ENCODE results near the gene OTOF. TPM values are rescaled to one million over a fixed set of nuclear protein-coding genes. Genes with fewer than 3 reads are reported as not detected.

OTOF gene
- total RNA-seq, 1 experiment from 2014 or later = 0.14 TPM

DNA sequence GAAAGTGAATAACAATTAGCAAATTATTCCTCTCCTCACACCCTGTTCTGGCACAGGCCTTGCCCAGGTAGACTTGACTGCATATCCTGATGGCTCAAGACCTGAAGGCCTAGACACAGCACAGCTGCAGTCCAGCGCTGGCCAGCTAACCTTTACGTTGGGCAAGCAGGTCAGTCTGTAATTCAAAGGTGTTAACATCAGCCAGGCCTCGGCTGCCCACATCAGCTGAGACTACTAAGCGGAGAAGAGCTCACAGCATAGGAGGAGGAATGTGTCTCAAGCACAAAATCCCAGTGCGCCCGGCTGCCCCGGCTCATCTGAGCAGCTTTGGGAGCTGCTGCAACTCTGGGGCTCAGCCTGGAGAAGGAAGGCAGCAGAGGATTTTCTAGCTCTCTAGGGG is 33.5 kb upstream of the OTOF start:
- Histone ChIP-seq H3K27me3 (ENCODE audit: control insufficient read depth, insufficient read depth, low read length) (no peaks in the 10 kb centered on the region), H3K36me3 (replicated peaks; ENCODE audit: control insufficient read depth, insufficient read depth, low read length) (no peaks in the 10 kb centered on the region), H3K4me3 (ENCODE audit: insufficient read depth, low read depth, low read length) (no peak overlapping the region)
- DNase-seq = no peak

DNA sequence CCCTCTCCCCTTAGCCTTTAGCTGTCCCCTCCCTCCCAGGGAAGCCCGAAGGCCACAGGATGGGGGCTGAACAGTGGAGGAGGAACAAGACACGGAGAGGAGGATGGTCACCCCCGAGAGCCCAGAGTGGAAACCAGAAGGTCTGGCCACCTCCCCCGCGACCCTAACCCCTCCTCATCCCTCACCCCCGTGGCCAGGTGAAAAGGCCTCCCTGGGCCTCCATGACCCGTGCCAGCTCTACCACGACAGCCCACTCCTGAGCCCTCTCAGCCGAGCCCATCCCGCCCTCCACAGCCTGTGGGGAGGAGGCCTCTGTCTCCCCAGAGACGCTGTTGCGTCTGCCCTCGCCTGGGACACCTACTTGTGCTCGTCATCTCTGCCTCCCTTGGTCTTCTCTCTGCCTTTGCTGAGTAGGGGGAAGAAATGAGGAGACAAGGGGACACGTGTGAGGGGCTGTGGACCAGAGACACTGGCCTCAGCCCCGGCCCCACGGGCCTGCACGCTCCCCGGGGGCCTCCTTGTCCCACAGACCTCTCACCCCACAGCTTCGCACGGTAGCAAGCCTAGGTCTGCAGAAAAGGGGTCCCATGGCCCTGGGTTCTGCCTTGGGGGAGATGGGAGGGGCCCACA is 32.5 kb upstream of the OTOF start:
- no peak for DNase-seq
- Histone ChIP-seq H3K36me3 (replicated peaks; ENCODE audit: control insufficient read depth, insufficient read depth, low read length) (no peaks in the 10 kb centered on the region), H3K4me3 (ENCODE audit: insufficient read depth, low read depth, low read length) (no peak overlapping the region), H3K27me3 (ENCODE audit: control insufficient read depth, insufficient read depth, low read length) (no peaks in the 10 kb centered on the region)

DNA sequence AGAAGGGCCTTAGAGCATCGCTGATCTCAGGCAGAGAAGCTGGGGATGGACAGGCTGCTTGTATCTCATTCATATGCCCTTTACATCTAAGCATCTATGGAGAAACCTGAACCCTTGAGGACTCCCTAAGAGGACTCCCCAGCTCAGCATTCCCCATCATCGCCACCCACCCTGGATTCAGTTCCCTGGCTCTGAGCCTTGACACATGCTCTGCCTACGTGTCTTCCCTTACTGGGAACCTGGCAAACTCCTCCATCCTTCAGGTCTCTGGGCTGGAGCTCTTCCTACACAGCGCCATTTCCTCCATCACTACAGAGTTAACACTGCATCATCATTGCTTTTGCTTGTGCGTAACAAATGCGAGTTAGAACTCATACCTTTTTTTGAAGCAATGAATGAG is 31.2 kb upstream of the OTOF start:
- H3K27me3 ChIP-seq (ENCODE audit: control insufficient read depth, insufficient read depth, low read length) = peaks cover 2% of the 10 kb centered on the region

GRCh38 chr2:26507932-26508331 is 30.0 kb upstream of the OTOF start:
- Histone ChIP-seq H3K27me3 (ENCODE audit: control insufficient read depth, insufficient read depth, low read length) (peaks cover 7% of the 10 kb centered on the region), H3K4me3 (ENCODE audit: insufficient read depth, low read depth, low read length) (no peak overlapping the region), H3K36me3 (replicated peaks; ENCODE audit: control insufficient read depth, insufficient read depth, low read length) (no peaks in the 10 kb centered on the region)
- DNase-seq = no peak

More for the DNA sequence above, 31.2 kb upstream of the OTOF start:
- Histone ChIP-seq H3K36me3 (replicated peaks; ENCODE audit: control insufficient read depth, insufficient read depth, low read length) (no peaks in the 10 kb centered on the region), H3K4me3 (ENCODE audit: insufficient read depth, low read depth, low read length) (no peak overlapping the region)
- DNase-seq = no peak

GRCh38 chr2:26507088-26507487 is 29.2 kb upstream of the OTOF start:
- H3K27me3 ChIP-seq (ENCODE audit: control insufficient read depth, insufficient read depth, low read length) = peaks cover 7% of the 10 kb centered on the region
- H3K36me3 ChIP-seq (replicated peaks; ENCODE audit: control insufficient read depth, insufficient read depth, low read length) = no peaks in the 10 kb centered on the region
- DNase-seq = no peak
- no peak overlapping the region for H3K4me3 ChIP-seq (ENCODE audit: insufficient read depth, low read depth, low read length)

GRCh38 chr2:26506279-26506678 is 28.4 kb upstream of the OTOF start:
- H3K27me3 ChIP-seq (ENCODE audit: control insufficient read depth, insufficient read depth, low read length) = peaks cover 7% of the 10 kb centered on the region

GRCh38 chr2:26504002-26504401 is 26.1 kb upstream of the OTOF start:
- H3K27me3 ChIP-seq (ENCODE audit: control insufficient read depth, insufficient read depth, low read length) = peaks cover 7% of the 10 kb centered on the region
- no peaks in the 10 kb centered on the region for H3K36me3 ChIP-seq (replicated peaks; ENCODE audit: control insufficient read depth, insufficient read depth, low read length)
- peak overlapping the region; percentile 44 for H3K4me3 ChIP-seq (ENCODE audit: insufficient read depth, low read depth, low read length)
- DNase-seq = no peak

More at GRCh38 chr2:26506279-26506678, 28.4 kb upstream of the OTOF start:
- H3K4me3 ChIP-seq (ENCODE audit: insufficient read depth, low read depth, low read length) = no peak overlapping the region
- DNase-seq = peak; percentile 53
- no peaks in the 10 kb centered on the region for H3K36me3 ChIP-seq (replicated peaks; ENCODE audit: control insufficient read depth, insufficient read depth, low read length)

GRCh38 chr2:26503231-26503880 is 25.4 kb upstream of the OTOF start:
- H3K27me3 ChIP-seq (ENCODE audit: control insufficient read depth, insufficient read depth, low read length) = peaks cover 7% of the 10 kb centered on the region
- H3K36me3 ChIP-seq (replicated peaks; ENCODE audit: control insufficient read depth, insufficient read depth, low read length) = no peaks in the 10 kb centered on the region
- DNase-seq = peak; percentile 99
- peak overlapping the region; percentile 44 for H3K4me3 ChIP-seq (ENCODE audit: insufficient read depth, low read depth, low read length)

DNA sequence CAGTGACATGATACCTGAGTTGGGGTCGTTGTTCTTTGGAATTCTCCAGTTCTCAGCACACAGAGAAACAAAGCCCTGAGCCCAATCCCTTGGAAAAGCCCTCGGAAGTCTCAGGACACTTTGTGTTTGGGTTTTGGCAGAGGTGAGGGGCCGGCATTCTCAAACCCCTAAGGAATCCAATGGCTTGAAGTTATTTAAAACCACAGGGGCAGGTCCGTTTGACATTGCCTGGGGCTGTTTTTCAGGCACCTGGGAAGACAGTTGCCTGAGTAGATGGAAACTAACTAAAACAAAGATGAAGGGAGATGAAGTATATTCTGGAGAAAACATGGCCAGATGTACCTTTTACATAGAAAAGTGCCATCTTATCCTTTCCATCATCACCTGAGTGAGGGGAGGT is 22.5 kb upstream of the OTOF start:
- H3K36me3 ChIP-seq (replicated peaks; ENCODE audit: control insufficient read depth, insufficient read depth, low read length) = no peaks in the 10 kb centered on the region
- no peak for DNase-seq
- peaks cover 7% of the 10 kb centered on the region for H3K27me3 ChIP-seq (ENCODE audit: control insufficient read depth, insufficient read depth, low read length)
- H3K4me3 ChIP-seq (ENCODE audit: insufficient read depth, low read depth, low read length) = no peak overlapping the region

DNA sequence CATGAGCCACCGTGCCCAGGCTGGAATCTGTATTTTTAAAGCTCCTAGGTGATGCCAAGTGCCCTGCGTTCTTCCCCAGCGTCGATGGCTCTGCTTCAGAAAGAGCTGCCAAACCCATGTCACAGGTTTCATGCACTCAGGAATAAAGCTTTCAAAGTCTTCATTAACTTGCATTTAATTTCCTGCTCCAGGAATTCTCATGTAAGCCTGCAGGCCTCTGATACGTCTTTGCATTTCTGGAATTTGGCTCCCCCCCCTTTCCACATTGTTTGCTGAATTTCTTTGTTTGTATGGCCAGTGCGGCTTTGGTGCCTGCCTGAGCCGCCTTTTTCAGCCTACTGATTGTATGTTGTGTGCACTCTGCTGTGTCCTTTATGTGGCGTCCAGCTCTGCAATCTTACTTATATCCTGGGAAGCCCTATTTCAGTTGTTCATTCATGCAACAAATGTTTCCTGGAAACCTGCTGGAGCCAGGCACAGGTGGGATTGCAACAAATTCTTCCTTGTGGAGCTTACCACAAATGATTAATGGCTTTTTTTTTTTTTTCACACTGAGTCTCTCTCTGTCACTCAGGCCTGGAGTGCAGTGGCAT is 17.9 kb upstream of the OTOF start:
- no peaks in the 10 kb centered on the region for H3K36me3 ChIP-seq (replicated peaks; ENCODE audit: control insufficient read depth, insufficient read depth, low read length)
- DNase-seq = peak; percentile 81
- no peak overlapping the region for H3K4me3 ChIP-seq (ENCODE audit: insufficient read depth, low read depth, low read length)
- no peaks in the 10 kb centered on the region for H3K27me3 ChIP-seq (ENCODE audit: control insufficient read depth, insufficient read depth, low read length)

GRCh38 chr2:26494891-26495290 is 17.0 kb upstream of the OTOF start:
- DNase-seq = no peak
- Histone ChIP-seq H3K36me3 (replicated peaks; ENCODE audit: control insufficient read depth, insufficient read depth, low read length) (no peaks in the 10 kb centered on the region), H3K27me3 (ENCODE audit: control insufficient read depth, insufficient read depth, low read length) (no peaks in the 10 kb centered on the region), H3K4me3 (ENCODE audit: insufficient read depth, low read depth, low read length) (no peak overlapping the region)

- Histone ChIP-seq H3K36me3 (replicated peaks; ENCODE audit: control insufficient read depth, insufficient read depth, low read length) (no peaks in the 10 kb centered on the region), H3K27me3 (ENCODE audit: control insufficient read depth, insufficient read depth, low read length) (no peaks in the 10 kb centered on the region), H3K4me3 (ENCODE audit: insufficient read depth, low read depth, low read length) (no peak overlapping the region)
- DNase-seq = no peak
Measured at GRCh38 chr2:26494199-26494598, 16.3 kb upstream of the OTOF start.

GRCh38 chr2:26493566-26493965 is 15.6 kb upstream of the OTOF start:
- DNase-seq = no peak
- Histone ChIP-seq H3K27me3 (ENCODE audit: control insufficient read depth, insufficient read depth, low read length) (no peaks in the 10 kb centered on the region), H3K36me3 (replicated peaks; ENCODE audit: control insufficient read depth, insufficient read depth, low read length) (no peaks in the 10 kb centered on the region), H3K4me3 (ENCODE audit: insufficient read depth, low read depth, low read length) (no peak overlapping the region)

DNA sequence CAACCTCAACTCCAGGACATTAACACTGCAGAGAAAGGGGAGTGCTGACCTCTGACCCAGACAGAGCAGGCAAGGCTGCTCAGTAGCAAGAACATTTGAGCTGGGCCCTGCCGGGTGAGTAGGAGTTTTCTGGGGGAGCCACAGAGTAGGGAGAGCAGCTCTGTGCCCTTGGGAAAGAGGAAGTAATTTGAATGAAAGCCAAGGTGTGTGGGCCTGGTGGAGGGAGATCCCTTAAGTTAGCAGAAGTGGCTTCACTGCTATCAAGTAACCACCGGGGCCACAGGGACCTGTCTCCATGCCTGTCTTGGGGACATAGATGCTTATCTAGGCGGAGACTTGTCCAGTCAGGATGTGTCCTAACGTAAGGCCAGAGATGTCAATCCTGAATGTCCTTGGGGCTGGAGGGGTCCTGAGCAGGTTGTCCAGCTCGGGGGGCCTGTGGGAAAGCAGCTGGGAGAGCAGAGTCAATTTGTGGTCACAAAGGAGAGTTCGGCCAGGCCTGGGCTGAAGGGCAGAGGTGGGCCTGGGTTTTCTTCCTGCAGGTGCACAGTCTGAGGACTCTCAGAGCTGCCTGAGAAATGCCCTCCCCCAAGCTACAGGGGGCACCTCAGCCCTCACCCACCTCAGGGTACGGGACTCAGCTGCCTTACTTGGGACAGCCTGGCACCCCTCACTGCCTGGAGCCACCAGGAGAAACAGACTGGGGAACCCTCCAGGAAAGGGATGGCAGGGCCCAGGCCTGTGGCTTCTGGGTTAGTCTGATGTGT is 15.0 kb upstream of the OTOF start:
- Histone ChIP-seq H3K36me3 (replicated peaks; ENCODE audit: control insufficient read depth, insufficient read depth, low read length) (no peaks in the 10 kb centered on the region), H3K27me3 (ENCODE audit: control insufficient read depth, insufficient read depth, low read length) (no peaks in the 10 kb centered on the region), H3K4me3 (ENCODE audit: insufficient read depth, low read depth, low read length) (no peak overlapping the region)
- DNase-seq = no peak

Measured in H7 (cell line).